ENCODE measurements around the gene LGALS14.
"Not testable (repeated sequence)": the region's sequence is repeated elsewhere in the genome, so short reads cannot be mapped to it uniquely, and the experiment has no call there.

The LGALS14 gene

GRCh38 chr19:39696387-39696786 lies 7.9 kb upstream of the LGALS14 start:
- H3K27ac ChIP-seq, result no peak overlapping the region
- no peak for TF ChIP-seq CTCF (conservative IDR thresholded peaks at IDR 0.05)
- no peak for TF ChIP-seq ZFX (IDR thresholded peaks at IDR 0.05)

- TF ChIP-seq ZFX (IDR thresholded peaks at IDR 0.05) (no peak), CTCF (conservative IDR thresholded peaks at IDR 0.05) (no peak)
- H3K27ac ChIP-seq, result no peak overlapping the region
Observed at GRCh38 chr19:39698535-39698934, 5.7 kb upstream of the LGALS14 start.

- no peak overlapping the region for H3K27ac ChIP-seq
- no peak for TF ChIP-seq CTCF (conservative IDR thresholded peaks at IDR 0.05)
- TF ChIP-seq ZFX (IDR thresholded peaks at IDR 0.05), result no peak
Observed at GRCh38 chr19:39701291-39701690, 3.0 kb upstream of the LGALS14 start.

- no peak for TF ChIP-seq ZFX (IDR thresholded peaks at IDR 0.05)
Observed at GRCh38 chr19:39705578-39706188, 1.4 kb downstream of the LGALS14 start.

GRCh38 chr19:39708594-39708993 lies 4.3 kb downstream of the LGALS14 start:
- H3K27ac ChIP-seq, result no peak overlapping the region
- TF ChIP-seq ZFX (IDR thresholded peaks at IDR 0.05) (no peak), CTCF (conservative IDR thresholded peaks at IDR 0.05) (no peak)

More at GRCh38 chr19:39705578-39706188, 1.4 kb downstream of the LGALS14 start:
- H3K27ac ChIP-seq, result no peak overlapping the region

- TF ChIP-seq CTCF (conservative IDR thresholded peaks at IDR 0.05), result no peak
- no peak for TF ChIP-seq ZFX (IDR thresholded peaks at IDR 0.05)
- H3K27ac ChIP-seq, result no peak overlapping the region
Observed at GRCh38 chr19:39709026-39709872, 5.0 kb downstream of the LGALS14 start.

- no peak overlapping the region for H3K27ac ChIP-seq
- no peak for TF ChIP-seq CTCF (conservative IDR thresholded peaks at IDR 0.05)
- no peak for TF ChIP-seq ZFX (IDR thresholded peaks at IDR 0.05)
Observed at GRCh38 chr19:39710333-39710890, 6.1 kb downstream of the LGALS14 start.

- not testable (repeated sequence) for H3K27ac ChIP-seq
Observed at GRCh38 chr19:39720144-39720543, 15.9 kb downstream of the LGALS14 start.
